ENCODE data around the gene TMEM106C. TPM values are rescaled to one million over a fixed set of nuclear protein-coding genes. Genes with fewer than 3 reads are reported as not detected.

Gene TMEM106C
- total and polyA plus RNA-seq, 2 donors from 2014 or later, result 51.7 to 126 TPM

DNA sequence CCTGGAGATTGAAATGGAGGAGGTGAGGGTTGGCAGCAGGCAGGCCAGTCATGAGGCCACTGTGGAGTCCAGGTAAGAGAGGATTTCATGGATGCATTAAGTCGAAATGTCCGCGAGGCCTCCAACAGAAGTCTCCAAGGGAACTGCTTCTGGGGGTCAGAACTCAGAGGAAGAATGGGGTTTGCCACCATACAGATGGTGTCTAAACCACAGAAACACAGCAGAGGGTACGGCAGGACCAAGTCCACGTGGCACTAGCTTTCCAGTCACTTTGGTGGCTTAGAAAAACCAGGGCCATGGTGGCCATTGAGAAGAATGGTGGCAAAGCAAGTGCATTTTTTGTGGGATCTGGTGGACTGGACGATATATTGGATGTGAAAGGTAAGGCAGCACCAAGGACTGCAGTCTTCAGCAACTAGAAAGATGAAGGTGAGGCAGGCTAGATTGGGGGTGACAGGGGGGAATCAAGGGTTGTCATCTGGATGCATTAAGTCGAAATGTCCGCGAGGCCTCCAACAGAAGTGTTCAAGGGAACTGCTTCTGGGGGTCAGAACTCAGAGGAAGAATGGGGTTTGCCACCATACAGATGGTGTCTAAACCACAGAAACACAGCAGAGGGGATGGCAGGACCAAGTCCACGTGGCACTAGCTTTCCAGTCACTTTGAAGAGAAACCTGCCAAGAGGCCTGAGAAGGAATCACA is 22.5 kb upstream of the TMEM106C start:
- Histone ChIP-seq H3K27me3 (ENCODE audit: control insufficient read depth, insufficient read depth, low read length) (no peaks in the 10 kb centered on the region), H3K27ac (ENCODE audit: low read depth in 2 of 2, low read length in 2 of 2) (peak overlapping the region; percentile 33 to 55), H3K4me1 (ENCODE audit: control insufficient read depth in 2 of 3, insufficient read depth in 2 of 3, low read depth in 1 of 3, low read length in 3 of 3) (peaks cover 0 to 27% (median 11%) of the 10 kb centered on the region in 3 donors), H3K36me3 (ENCODE audit: control insufficient read depth in 2 of 3, insufficient read depth in 3 of 3, low read length in 3 of 3) (no peaks in the 10 kb centered on the region), H3K9ac (ENCODE audit: low read length in 3 of 3) (no peak overlapping the region), H3K9me3 (ENCODE audit: control insufficient read depth in 2 of 3, insufficient read depth in 1 of 3, low read length in 3 of 3) (no peaks in the 10 kb centered on the region), H3K4me3 (ENCODE audit: low read length in 3 of 3) (peak overlapping the region in 1 of 3 donors; percentile 54)
- intact Hi-C loops (cut with DNase I), result no loop called here
- FAIRE-seq (no peak), DNase-seq (no peak)
- TF ChIP-seq, protein P1, sequence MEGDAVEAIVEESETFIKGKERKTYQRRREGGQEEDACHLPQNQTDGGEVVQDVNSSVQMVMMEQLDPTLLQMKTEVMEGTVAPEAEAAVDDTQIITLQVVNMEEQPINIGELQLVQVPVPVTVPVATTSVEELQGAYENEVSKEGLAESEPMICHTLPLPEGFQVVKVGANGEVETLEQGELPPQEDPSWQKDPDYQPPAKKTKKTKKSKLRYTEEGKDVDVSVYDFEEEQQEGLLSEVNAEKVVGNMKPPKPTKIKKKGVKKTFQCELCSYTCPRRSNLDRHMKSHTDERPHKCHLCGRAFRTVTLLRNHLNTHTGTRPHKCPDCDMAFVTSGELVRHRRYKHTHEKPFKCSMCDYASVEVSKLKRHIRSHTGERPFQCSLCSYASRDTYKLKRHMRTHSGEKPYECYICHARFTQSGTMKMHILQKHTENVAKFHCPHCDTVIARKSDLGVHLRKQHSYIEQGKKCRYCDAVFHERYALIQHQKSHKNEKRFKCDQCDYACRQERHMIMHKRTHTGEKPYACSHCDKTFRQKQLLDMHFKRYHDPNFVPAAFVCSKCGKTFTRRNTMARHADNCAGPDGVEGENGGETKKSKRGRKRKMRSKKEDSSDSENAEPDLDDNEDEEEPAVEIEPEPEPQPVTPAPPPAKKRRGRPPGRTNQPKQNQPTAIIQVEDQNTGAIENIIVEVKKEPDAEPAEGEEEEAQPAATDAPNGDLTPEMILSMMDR (IDR thresholded peaks at IDR 0.05; ENCODE audit: borderline replicate concordance, extremely low read depth, insufficient read depth), result no peak

DNA sequence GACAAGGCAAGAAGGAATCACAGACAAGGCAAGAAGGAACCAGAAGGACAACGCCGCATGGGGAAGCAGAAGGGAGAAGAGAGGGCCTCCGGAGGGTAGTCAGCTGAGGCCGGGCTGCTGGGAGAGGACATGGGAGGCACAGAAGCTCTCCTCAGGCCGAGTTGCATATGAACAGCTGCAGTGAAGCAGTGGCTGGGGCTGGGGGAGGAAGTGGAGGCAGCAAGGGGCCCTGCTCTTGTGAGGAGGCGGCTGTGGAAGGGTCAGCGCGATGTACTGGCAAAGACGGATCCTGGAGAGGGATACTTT is 22.0 kb upstream of the TMEM106C start:
- DNase-seq (peak in 2 of 5 donors; percentile 22 to 37), FAIRE-seq (no peak)
- TF ChIP-seq, protein P1 (IDR thresholded peaks at IDR 0.05; ENCODE audit: borderline replicate concordance, extremely low read depth, insufficient read depth), result no peak
- Histone ChIP-seq H3K4me3 (ENCODE audit: low read length in 3 of 3) (peak overlapping the region in 2 of 3 donors; percentile 20 to 54), H3K9ac (ENCODE audit: low read length in 3 of 3) (no peak overlapping the region), H3K4me1 (ENCODE audit: control insufficient read depth in 2 of 3, insufficient read depth in 2 of 3, low read depth in 1 of 3, low read length in 3 of 3) (peaks cover 0 to 31% (median 8%) of the 10 kb centered on the region in 3 donors), H3K36me3 (ENCODE audit: control insufficient read depth in 2 of 3, insufficient read depth in 3 of 3, low read length in 3 of 3) (no peaks in the 10 kb centered on the region), H3K27me3 (ENCODE audit: control insufficient read depth, insufficient read depth, low read length) (no peaks in the 10 kb centered on the region), H3K9me3 (ENCODE audit: control insufficient read depth in 2 of 3, insufficient read depth in 1 of 3, low read length in 3 of 3) (no peaks in the 10 kb centered on the region), H3K27ac (ENCODE audit: low read depth in 2 of 2, low read length in 2 of 2) (peak overlapping the region; percentile 33 to 55)
- intact Hi-C loops (cut with DNase I), result no loop called here

DNA sequence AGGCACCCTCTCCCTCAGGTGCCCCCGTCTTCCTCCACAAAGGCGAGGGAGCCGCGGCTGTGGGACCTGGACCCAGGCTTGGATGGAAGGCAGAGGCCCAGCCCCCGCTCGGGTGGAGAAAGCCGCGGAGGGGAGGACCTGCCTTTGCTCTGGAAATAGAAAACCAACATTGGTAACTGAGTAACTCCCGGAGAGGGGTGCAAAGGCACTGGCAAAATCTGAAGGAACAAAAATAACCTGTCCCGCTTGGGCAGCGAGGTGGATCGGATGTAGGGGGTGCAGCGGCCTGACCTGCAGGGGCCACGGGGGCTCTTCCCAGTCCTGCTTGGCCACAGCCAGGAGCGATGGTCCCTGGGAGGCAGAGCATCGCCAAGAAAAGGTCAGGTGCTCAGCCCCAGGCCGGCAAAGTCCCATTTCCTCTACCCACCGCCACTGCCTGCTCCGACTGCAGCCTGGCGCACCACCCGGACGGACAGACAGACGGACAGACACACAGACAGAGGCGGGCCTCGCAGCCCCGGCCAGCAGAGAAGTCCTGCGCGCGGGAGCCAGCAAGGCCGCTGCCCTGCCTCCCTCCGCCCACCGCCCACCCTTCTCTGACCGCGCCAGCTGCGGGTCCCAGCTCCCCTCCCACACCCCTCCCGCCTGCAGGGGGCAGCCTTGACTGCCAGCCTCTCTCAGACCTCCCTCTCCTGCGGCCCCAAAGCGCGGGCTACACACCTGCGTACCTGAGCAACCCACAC is 21.4 kb upstream of the TMEM106C start:
- H3K4me3 ChIP-seq (ENCODE audit: low read length in 3 of 3), result peak overlapping the region in 2 of 3 donors; percentile 20 to 54
- no peaks in the 10 kb centered on the region for H3K36me3 ChIP-seq (ENCODE audit: control insufficient read depth in 2 of 3, insufficient read depth in 3 of 3, low read length in 3 of 3)
- no peaks in the 10 kb centered on the region for H3K27me3 ChIP-seq (ENCODE audit: control insufficient read depth, insufficient read depth, low read length)
- peaks cover 0 to 37% (median 11%) of the 10 kb centered on the region in 3 donors for H3K4me1 ChIP-seq (ENCODE audit: control insufficient read depth in 2 of 3, insufficient read depth in 2 of 3, low read depth in 1 of 3, low read length in 3 of 3)
- H3K9ac ChIP-seq (ENCODE audit: low read length in 3 of 3), result no peak overlapping the region
- intact Hi-C loops (cut with DNase I), result no loop called here
- FAIRE-seq (no peak), DNase-seq (peak; percentile 81 to 92 (median 86))
- no peaks in the 10 kb centered on the region for H3K9me3 ChIP-seq (ENCODE audit: control insufficient read depth in 2 of 3, insufficient read depth in 1 of 3, low read length in 3 of 3)
- TF ChIP-seq, protein P1 (IDR thresholded peaks at IDR 0.05; ENCODE audit: borderline replicate concordance, extremely low read depth, insufficient read depth), result peak; percentile 19
- peak overlapping the region; percentile 79 to 85 for H3K27ac ChIP-seq (ENCODE audit: low read depth in 2 of 2, low read length in 2 of 2)
